BJ (cell line): ENCODE results near the gene RBM15. TPM values are rescaled to one million over a fixed set of nuclear protein-coding genes. Genes with fewer than 3 reads are reported as not detected.

Experiments used
- CTCF ChIA-PET: fragments of 350-600 bp; formaldehyde crosslinking; extraction: SDS; loops from one replicate; lab custom pipeline; 2021; ENCODE audit warnings: antibody characterized with exemption, inconsistent platforms; lab: Yijun Ruan, JAX
- POLR2A ChIA-PET: fragments of 300-600 bp; sonication (Branson Sonifier 250); formaldehyde crosslinking; extraction: SDS; loops from one replicate; lab custom pipeline; 2021; ENCODE audit warnings: antibody characterized with exemption; lab: Charles Lee
- DNase-seq: peaks from one replicate; pipeline ENCODE4 v3.0.0-alpha.2; 2011; ENCODE audit warnings: low read depth
- H3K27me3 ChIP-seq: 2 replicates; pipeline ENCODE4 v1.6.0; 2011; ENCODE audit warnings: low read length; ENCODE audit not compliant: control insufficient read depth, insufficient read depth
- H3K36me3 ChIP-seq: 2 replicates; pipeline ENCODE4 v1.5.1; 2011; ENCODE audit warnings: low read length; ENCODE audit not compliant: control insufficient read depth, insufficient read depth
- H3K4me3 ChIP-seq: 2 replicates; pipeline ENCODE4 v1.5.1; 2011; ENCODE audit warnings: low read depth, mild to moderate bottlenecking, control low read depth, low read length
- polyA plus RNA-seq: library from polyadenylated mRNA; depleted of rRNA; stranded (reverse); fragments of >200 nt; gene quantifications from 2 replicates; pipeline ENCODE4 v1.2.3, GENCODE V29; 2011
- TF ChIP-seq, protein P1 (sequence below): IDR thresholded peaks from 2 replicates; pipeline ENCODE4 v1.5.1; 2011; ENCODE audit warnings: low read depth, mild to moderate bottlenecking, control low read depth, inconsistent platforms, low read length, moderate library complexity; ENCODE audit not compliant: insufficient read depth

The RBM15 gene
- polyA plus RNA-seq, 1 experiment: 10.2 TPM

DNA sequence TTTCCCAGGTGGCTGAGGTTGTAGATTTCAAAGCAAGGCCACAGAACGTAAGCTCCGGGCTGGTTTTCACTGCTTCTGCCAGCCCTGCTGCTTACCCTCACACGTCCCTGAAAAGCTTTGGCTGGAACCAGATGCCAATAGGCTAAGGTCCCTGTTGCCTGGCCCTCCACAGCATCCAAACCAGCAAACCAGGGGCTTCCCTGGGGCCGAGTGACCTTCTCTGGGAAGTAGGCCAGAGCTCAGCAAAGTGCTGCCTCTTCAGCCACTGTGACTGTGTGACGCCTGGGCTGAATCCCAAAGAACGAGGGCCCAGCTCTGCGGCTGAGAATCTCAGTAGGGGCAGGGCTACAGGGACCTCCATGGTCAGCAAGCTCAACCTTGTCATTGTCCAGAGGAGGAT lies 28.9 kb upstream of the RBM15 start:
- no peak overlapping the region for H3K4me3 ChIP-seq
- DNase-seq: no peak
- TF ChIP-seq, protein P1, sequence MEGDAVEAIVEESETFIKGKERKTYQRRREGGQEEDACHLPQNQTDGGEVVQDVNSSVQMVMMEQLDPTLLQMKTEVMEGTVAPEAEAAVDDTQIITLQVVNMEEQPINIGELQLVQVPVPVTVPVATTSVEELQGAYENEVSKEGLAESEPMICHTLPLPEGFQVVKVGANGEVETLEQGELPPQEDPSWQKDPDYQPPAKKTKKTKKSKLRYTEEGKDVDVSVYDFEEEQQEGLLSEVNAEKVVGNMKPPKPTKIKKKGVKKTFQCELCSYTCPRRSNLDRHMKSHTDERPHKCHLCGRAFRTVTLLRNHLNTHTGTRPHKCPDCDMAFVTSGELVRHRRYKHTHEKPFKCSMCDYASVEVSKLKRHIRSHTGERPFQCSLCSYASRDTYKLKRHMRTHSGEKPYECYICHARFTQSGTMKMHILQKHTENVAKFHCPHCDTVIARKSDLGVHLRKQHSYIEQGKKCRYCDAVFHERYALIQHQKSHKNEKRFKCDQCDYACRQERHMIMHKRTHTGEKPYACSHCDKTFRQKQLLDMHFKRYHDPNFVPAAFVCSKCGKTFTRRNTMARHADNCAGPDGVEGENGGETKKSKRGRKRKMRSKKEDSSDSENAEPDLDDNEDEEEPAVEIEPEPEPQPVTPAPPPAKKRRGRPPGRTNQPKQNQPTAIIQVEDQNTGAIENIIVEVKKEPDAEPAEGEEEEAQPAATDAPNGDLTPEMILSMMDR: no peak
- no peaks in the 10 kb centered on the region for H3K27me3 ChIP-seq
- CTCF ChIA-PET: interaction anchor here (0.6 to 26.3 kb wide), 15 partner anchors 8 to 222 kb away, joined by 3 to 1014 read pairs (median 4); partner anchors contain the start of genes KCNC4 and RBM15
- H3K36me3 ChIP-seq: no peaks in the 10 kb centered on the region
- POLR2A ChIA-PET: interaction anchor here (0.5 to 0.6 kb wide), 2 partner anchors 124 to 134 kb away, joined by 3 to 5 read pairs; no protein-coding TSS in a partner anchor

DNA sequence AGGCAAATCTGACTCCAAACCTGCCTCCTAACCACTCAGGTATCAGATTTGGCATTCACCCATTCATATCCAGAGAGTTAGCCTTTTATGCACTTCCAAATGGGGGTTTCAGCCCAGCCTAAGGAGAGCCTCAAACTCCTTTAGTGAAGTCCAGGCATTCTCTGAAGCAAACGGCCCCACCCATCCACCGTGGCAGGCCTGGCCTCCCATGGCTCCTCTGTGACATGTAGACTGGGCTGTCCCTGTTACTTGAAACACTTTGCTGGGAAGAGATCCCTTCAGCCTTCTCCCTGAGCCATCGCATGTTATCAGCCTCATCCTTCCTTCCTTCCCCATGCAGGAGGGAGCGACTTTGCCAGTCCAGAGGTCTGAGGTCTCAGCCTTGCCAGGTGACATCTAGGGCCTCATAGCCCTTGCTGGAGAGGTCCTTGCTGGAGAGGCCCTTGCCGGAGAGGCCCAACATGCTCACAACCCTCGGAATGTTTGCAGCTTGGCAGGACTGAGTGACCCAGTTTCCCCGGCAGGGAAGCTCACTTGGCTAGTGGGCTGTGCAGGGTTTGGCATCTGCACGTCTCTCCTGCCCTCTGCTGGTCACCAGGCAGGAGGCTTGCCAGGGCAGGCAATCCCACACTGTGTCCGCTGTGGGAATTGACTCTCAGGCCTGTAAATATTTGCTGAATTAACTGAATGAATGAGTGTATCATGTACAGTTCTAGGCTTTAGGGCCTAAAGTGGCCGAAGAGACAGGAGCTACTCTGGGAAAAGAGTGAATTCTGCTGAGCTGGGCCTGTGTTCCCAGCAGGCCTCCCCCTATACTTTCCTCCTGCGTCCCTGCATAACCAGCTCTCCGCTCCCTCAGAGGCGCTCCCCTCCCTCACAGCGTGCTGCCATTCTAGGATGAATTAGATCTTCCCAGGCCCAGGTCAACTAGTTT lies 26.7 kb upstream of the RBM15 start:
- peak; percentile 13 for DNase-seq
- H3K27me3 ChIP-seq: no peaks in the 10 kb centered on the region
- H3K4me3 ChIP-seq: no peak overlapping the region
- H3K36me3 ChIP-seq: no peaks in the 10 kb centered on the region
- TF ChIP-seq, protein P1: peak; percentile 97
- CTCF ChIA-PET: interaction anchor here (0.6 to 26.3 kb wide), 42 partner anchors 8 to 280 kb away, joined by 3 to 1014 read pairs (median 4); partner anchors contain the start of gene KCNC4
- POLR2A ChIA-PET: interaction anchor here (0.7 kb wide), 1 partner anchor 106 kb away, joined by 3 read pairs; no protein-coding TSS in a partner anchor

DNA sequence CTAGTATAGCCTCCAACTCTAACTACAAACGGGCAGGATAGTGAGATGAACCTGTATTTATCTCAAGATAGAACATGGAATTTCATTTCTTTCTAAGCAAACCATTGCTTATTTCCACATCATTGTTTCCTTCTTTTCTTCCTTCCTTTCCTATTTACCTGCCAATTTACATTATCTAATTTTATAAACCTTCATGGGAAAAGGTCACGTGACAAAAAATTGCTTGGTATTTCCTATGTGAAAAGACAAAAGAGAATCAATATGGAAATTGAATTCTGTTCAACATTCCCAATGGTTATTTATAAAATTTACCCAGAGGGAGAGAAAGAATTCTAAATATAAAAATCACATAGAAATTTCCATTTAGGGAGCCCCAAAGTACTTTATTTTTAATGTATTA lies 22.4 kb upstream of the RBM15 start:
- CTCF ChIA-PET: interaction anchor here (1.0 to 26.3 kb wide), 5 partner anchors 22 to 179 kb away, joined by 3 to 1014 read pairs (median 14); partner anchors contain the start of genes KCNC4 and RBM15
- TF ChIP-seq, protein P1: no peak
- no peaks in the 10 kb centered on the region for H3K36me3 ChIP-seq
- DNase-seq: no peak
- POLR2A ChIA-PET: no interaction called here
- H3K27me3 ChIP-seq: no peaks in the 10 kb centered on the region
- no peak overlapping the region for H3K4me3 ChIP-seq

DNA sequence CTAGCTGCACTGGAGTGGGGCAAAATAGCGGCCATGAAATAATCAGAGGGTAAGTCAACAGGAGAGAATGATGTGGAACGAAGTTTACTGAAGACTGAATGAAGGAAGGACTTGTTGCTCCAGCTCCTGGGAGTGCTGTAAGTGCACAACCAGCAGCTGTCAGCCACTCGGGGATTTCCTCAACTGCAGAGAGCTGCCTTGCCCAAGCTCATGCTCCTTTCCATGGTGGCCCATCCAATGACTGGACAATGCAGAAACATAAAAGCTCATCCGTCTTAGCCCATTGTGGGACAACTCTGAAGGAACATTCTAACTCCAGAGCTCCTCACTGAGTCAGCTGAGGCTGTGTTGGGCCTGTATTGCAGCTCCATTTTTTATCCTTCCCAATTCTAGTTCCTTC lies 21.1 kb upstream of the RBM15 start:
- CTCF ChIA-PET: interaction anchor here (0.9 to 26.3 kb wide), 9 partner anchors 8 to 178 kb away, joined by 3 to 1014 read pairs (median 7); partner anchors contain the start of genes KCNC4 and RBM15
- TF ChIP-seq, protein P1: no peak
- POLR2A ChIA-PET: no interaction called here
- DNase-seq: no peak
- Histone ChIP-seq H3K36me3 (no peaks in the 10 kb centered on the region), H3K27me3 (no peaks in the 10 kb centered on the region), H3K4me3 (no peak overlapping the region)
